GM12864 (cell line): Measurements from ENCODE around the gene ELL2.
A peak's percentile ranks its signal among the peaks of the same experiment; 100 is the strongest.
"Not testable (repeated sequence)": the region's sequence is repeated elsewhere in the genome, so short reads cannot be mapped to it uniquely, and the experiment has no call there.

ENCODE experiments used
- DNase-seq: peaks from one replicate; pipeline ENCODE4 v3.0.0-alpha.2; 2011; ENCODE audit warnings: low read depth
- H3K4me3 ChIP-seq: 2 replicates; pipeline ENCODE4 v1.5.1; 2011; ENCODE audit warnings: mild to moderate bottlenecking, low read depth, low read length, control low read depth
- TF ChIP-seq, protein P1 (sequence below): IDR thresholded peaks from 2 replicates; pipeline ENCODE4 v1.5.1; 2011; ENCODE audit warnings: low read depth, mild to moderate bottlenecking, moderate library complexity, low read length, control low read depth, inconsistent platforms; ENCODE audit errors: missing control alignments

ELL2 gene

DNA sequence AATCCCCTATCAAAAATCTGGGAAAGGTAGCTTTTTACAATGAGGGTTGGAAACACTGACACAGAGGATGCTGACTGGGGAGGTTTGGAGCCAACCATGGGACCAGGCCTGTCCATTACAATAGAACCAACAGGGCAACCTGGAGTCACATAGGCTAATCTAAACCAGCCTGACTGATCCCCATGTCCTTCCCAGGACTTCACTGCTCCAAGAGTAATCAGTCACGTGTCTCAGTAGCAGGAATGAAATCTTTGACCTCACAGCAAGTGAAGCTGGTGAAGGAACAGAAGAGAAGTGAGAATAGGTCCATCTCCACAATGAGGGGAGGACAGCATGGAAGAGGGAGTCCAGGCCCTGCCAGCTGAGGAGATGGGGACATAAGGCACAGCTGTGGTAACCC, 123.1 kb downstream of the ELL2 start:
- no peak for DNase-seq
- no peak overlapping the region for H3K4me3 ChIP-seq
- TF ChIP-seq, protein P1, sequence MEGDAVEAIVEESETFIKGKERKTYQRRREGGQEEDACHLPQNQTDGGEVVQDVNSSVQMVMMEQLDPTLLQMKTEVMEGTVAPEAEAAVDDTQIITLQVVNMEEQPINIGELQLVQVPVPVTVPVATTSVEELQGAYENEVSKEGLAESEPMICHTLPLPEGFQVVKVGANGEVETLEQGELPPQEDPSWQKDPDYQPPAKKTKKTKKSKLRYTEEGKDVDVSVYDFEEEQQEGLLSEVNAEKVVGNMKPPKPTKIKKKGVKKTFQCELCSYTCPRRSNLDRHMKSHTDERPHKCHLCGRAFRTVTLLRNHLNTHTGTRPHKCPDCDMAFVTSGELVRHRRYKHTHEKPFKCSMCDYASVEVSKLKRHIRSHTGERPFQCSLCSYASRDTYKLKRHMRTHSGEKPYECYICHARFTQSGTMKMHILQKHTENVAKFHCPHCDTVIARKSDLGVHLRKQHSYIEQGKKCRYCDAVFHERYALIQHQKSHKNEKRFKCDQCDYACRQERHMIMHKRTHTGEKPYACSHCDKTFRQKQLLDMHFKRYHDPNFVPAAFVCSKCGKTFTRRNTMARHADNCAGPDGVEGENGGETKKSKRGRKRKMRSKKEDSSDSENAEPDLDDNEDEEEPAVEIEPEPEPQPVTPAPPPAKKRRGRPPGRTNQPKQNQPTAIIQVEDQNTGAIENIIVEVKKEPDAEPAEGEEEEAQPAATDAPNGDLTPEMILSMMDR = no peak

DNA sequence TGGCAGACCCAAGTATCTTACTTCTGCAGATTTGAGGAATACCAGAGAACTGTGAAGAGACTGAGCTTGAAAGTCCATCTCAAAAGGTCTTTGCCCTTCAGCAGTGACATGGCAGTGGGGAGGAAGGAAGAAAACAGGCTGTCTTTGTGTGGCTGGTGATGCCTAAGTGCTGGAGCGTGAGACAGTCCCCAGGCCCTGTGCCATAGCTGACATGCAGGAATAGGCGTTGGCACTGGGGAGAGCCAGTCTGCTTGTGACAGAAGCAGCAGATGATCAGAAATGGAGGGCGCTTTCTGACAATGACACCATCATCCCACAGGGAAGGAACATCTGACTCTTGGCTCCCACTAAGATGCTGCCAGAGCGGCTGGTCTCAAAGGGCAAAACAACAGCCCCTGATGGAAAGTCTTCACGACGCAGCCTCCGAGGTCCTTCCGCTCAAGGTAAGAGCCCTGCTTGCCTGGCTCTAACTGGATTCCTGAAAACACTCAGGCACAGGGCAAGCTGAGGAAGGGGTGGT, 123.6 kb downstream of the ELL2 start:
- H3K4me3 ChIP-seq = no peak overlapping the region
- DNase-seq = no peak
- TF ChIP-seq, protein P1 = no peak

DNA sequence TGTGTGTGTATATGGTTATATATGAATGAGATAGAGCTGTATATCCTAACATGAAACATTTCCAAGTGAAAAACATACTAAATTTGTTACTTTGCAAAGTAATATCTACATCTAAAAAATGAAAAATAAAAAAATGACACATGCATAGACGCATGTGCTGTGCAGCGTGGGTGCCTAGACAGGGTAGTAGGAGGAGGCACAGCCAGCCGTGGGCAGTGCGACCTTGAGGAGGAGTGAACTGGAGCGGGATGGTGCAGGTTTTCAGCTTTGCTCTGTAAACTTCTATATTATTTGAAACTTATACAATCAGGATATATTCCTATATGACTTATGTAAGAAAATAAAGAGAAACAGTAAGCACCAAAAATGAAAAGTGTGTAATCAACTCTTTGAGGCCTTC, 124.2 kb downstream of the ELL2 start:
- H3K4me3 ChIP-seq = no peak overlapping the region
- no peak for DNase-seq
- TF ChIP-seq, protein P1 = no peak

DNA sequence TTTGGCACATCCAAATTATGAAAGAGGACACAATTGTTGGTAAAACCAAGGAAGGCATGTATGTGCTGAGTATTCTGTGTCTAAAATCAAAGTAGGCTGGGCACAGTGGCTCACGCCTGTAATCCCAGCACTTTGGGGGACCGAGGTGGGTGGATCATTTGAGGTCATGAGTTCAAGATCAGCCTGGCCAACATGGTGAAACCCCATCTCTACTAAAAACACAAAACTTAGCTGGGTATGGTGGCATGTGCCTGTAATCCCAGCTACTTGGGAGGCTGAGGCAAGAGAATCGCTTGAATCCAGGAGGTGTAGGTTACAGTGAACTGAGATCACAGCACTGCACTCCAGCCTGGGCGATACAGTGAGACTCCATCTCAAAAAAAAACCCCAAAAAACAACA, 124.7 kb downstream of the ELL2 start:
- DNase-seq, H3K4me3 ChIP-seq: not testable (repeated sequence)

DNA sequence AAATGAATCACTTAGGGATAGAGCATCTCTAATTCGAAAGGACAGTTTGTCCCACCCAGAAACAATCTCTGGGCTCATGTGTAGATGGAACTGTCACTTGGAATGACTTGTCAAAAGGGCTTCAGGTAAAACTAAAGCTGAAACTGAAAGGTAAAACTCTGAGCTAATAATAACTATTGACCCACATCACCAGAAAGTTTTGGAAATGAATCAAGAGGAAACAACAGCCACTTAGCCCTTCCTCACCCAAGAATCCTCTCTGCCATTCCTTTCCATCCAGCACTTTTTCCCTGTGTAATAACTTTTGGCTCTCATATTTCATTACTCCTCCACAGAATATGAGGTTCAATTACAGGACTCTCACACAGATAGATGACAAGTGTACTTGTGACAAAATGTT, 125.1 kb downstream of the ELL2 start:
- TF ChIP-seq, protein P1 = no peak
- DNase-seq = no peak
- H3K4me3 ChIP-seq = peak overlapping the region; percentile 59; the same call in 1 of the 2 replicates

DNA sequence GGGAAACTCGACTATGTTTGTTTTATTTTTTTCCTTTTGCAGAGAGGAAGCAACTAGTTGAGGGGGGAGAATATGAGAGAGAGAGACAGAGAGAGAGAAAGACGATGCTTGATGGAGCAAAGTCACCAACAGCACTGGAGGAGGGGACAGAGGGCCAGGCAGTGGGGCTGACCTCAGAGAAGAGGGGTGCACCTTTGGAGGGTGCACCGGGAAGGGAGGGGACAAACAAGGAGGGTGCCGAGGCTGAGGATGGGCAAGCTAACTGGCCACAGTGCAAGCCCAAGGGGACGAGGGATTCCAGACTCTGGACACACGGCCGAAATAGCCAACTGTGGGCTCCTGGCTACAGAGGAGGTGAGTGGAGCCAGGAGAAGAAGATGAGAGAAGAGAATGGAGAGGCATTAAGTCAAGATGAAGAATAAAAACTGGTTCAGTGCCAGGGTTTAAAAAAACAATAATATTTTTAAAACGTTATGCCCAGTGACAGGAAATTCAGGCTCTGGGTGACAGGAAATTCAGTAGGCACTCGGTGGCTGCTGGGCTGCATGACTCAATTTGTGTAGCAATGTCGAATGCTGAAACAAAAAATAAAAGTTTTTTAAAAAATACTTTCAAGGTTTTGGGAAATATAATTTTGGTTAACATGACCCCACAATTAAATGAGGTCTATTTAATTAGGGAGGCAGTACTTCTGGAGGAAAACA, 125.8 kb downstream of the ELL2 start:
- no peak for DNase-seq
- TF ChIP-seq, protein P1 = no peak

More for the DNA sequence above, 125.8 kb downstream of the ELL2 start:
- peak overlapping the region; percentile 59 for H3K4me3 ChIP-seq
